ENCODE data around the gene PLCL1.

- TF ChIP-seq POLR2AphosphoS5 (IDR thresholded peaks at IDR 0.05; ENCODE audit: borderline replicate concordance, low read depth, low read length) (no peak), EZH2 (IDR thresholded peaks at IDR 0.05) (no peak)
Measured at GRCh38 chr2:198098386-198098785, 294.0 kb downstream of the PLCL1 start.

Measured in SK-N-MC (cell line).